GM19397 (cell line): ENCODE measurements around the gene PAQR7.

Experiments
- ATAC-seq: cut with Tn5 transposase; IDR thresholded peaks from one replicate; pipeline ENCODE4 v1.9.1; 2021; ENCODE audit warnings: mild to moderate bottlenecking, moderate library complexity; ENCODE audit not compliant: unreplicated experiment

The PAQR7 gene

DNA sequence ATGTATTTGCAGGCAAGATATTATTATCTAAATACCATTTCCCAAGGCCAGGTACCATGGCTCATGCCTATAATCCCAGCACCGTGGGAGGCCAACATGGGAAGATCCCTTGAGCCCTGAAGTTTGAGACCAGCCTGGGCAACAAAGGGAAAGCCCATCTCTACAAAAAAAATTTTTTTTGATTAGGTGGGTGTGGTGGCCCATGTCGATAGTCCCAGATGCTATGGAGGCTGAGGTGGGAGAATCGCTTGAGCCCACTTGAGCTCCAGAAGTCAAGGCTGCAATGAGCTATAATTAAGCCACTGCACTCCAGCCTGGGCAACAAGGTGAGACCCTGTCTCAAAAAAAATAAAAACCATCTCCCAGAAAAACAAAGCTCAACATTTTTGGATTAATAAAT is 28.5 kb upstream of the PAQR7 start:
- no peak for ATAC-seq

DNA sequence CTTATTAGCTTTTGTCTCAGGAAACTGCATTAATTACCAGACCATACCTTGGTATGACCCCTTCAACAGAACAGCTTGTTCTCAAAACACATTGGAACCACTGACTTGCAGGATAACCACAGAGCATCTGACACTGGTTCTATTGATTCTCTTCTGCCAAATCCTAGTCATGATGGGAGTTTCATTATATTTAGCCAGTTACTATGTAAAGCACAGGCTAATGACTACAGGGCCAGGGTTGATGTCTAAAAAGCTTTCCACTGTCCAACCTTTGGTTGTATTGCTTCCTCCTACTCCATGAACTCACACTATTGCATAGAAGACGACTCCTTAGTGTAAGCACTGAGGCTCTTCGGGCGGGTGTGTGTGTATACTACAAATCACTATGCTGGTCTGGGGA is 27.0 kb upstream of the PAQR7 start:
- ATAC-seq = no peak

DNA sequence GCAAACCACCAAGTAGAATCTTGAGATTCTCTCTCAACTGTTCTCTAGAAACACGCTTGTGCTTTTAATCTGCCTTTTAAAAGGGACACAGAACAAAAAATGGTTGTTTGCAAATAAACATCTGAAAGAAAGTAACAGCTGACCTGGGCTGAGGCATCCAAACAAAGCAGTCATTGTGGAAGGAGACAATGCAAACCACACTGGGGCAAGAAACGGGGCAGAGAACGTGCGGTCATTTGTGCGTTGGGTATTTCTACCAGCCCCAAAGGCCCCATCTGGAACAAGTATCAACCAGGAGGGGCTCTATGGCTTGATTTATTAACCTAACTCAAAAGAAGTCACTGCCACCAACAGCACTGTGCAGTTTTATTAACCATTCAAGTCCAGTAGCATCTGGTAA is 24.7 kb upstream of the PAQR7 start:
- ATAC-seq = no peak

DNA sequence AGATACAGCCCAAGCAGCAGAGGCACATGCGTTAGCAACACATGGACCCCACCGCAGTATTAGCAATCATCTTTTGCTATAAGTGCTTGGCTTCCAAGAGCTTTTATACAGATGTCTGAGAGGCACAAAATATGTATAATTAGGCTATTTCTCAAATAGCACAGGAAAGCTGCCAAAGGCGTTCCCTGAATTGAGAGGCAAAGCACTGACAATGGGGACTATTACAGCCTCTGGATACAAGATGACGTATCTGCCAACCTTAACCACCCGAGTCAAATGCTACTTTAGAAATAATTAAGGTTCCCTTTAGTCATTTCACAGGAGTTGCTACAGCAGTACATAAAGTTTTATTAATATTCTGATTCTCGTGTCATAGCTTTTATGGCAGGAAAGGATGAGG is 24.3 kb upstream of the PAQR7 start:
- ATAC-seq = no peak

DNA sequence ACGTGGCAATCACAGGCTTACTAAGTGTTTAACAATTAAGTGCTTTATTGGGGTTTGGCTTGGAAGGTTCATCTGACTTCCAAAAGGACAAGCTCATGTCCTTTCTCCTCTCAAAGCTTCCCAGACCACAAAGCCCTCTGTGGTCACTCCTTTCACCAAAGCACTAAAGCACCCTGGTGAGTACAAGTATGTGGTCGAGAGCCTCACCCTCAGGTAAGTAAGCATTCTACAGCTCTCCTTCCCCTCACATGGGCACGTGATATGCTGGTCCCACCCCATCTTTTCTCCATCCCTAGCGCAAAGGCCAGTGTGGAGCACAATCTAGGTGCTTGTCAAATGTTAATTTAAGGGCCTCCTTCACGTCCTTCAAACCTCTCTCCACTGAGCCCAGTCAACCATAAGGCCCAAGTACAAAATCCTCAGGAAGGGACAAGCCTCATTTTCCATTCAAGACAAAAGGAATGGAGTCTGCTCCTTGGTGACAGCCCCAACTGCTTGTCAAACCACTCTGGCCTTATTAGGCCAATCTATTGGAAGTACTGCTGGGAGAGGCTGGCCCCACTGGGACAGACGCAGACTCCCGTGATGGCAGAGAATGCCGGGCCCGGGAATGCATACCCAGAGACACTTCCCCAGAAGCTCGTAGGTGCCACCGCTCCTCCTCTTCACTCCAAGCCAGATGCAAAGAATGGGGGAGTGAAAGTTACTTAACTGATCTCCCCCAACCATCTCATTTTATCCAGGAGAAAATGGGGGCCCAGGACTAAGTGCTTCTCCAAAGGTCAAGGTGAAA is 22.9 kb upstream of the PAQR7 start:
- ATAC-seq = no peak

DNA sequence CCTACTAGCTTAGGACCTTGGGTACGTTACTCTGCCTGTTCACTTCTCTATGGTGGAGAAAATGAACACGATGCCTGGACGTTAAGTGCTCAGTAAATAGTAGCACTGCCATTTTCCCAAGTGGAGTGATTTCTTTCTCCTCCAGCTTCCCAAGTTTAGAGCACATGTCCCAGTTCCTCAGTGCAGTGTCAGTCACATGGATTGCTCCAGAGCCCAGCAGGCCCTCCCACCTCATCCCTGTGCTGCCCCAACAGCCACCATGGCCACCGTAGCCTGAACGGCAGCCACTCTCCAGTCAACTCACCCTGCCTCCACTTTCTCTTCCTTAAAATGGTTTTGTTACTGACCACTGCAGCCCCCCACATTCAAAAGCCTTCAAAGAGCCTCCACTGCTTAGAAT is 22.2 kb upstream of the PAQR7 start:
- no peak for ATAC-seq

DNA sequence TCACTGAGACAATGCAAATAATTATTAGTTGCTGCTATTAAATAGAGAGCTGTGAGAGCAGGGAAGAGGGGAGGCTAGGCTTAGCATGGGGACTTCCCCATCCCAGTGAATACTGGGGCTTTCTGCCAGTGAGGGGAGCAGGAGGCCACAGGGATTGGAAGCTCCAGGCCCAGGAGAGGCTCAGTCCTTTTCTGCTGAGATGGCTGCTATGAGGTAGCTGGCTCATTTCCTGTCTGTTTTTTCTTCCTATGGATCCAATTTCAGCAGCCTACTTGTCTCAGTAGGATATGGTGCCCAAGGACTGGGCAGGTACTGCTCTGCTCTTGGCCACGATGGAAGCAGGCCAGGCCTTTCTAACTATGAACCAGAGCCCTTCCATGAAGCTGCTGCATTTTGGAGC is 20.8 kb upstream of the PAQR7 start:
- no peak for ATAC-seq

DNA sequence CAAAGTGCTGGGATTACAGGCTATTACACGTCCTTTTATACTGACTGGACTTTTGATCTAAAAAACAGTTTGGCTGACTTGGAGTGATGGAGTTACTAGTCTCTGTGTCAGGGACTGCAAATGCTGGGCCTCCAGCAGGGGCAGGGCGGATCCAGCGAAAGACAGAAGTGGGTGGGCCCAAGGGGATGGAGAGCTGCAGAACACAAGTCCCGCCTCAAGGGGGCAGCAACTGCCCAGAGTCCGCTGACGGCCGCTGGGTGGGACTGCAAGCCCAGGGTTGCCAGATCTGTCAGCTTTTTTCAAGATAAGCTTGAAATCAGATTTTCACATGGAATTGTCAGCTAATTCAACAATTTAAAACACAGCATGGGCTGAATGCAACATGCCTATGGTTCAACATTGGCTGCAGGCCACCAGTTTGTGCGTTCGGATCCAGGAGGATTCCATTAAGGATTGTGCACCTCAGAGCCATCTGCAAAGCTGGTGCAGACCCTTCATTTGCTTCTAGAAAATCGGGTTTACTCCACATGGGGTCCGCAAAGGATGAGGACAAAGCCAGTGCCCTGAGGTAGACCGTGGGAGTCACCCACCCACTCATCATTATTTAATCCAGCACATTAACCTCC is 20.0 kb upstream of the PAQR7 start:
- peak; percentile 81 for ATAC-seq

DNA sequence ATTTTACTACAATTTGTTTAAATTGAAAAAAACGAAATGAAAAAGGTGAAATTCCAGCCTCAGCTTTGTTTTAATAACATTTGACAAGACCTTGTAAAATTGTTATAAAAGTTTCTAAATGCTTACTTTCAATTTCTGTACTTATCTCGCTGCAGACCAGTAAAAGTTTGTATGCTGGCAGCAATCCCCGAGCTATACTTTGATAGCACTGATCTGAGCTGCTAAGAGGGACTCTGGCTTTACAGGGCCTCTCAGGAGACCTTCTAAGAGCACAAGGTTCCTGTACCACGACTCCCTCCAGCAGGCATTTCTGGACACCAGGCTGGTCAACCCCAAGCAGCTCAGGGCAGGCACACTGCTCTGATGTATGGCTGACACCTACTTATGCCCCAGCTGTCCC is 17.6 kb upstream of the PAQR7 start:
- ATAC-seq = no peak

DNA sequence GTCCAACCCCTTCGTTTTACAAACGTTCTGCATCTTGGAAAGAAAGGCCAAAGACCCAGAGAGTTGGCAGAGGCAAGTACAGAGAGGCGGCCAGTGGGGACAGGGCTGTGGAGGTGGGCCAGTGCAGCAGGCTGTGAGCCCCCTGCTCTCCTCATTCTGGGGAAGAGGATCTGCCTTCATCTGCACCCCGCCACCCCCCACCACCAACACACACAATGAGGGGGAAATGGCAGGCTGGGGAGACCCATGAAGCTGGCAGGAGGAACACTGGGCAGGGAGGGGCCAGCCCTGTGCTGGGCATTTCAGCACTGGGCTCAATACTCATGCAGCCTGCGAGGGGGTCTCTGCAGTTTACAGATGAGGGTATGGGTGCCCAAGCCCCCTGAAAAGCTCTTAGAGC is 16.1 kb upstream of the PAQR7 start:
- no peak for ATAC-seq

DNA sequence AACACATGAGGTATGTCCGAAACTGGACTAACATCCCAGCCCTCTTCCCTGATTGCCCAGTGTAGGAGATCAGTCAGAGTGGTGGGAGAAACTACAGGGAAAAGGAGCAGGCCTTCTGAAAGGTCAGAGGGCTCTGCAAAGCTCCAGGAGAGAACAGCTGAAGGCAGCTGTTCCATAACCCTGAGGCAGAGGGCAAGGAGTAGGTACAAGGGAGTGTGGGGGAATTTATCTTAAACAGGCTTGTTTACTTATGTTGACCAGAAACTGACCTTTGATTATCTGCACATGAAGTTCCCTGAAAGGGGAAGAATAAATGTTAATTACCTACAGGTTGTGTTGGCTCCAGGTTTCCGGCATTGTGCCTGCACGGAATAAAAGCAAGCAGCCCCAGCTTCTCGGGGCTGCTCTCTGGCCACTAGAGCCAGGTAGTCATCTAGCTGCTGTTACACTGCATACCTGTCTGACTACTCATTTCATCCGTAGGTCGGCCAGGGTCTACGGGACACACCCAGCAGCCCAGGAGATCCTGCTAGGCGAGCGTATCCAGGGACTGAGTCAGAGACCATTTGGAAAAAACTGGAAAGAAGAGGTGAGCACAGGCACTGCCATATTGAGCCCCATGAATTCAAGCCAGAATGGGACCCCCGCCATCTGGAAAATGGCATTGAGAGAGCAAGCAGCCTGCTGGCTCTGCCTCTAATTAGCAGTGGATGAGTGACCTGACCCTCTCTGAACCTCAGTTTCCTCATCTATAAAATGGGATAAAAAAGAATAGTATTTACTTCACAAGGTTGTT is 14.9 kb upstream of the PAQR7 start:
- ATAC-seq = no peak

DNA sequence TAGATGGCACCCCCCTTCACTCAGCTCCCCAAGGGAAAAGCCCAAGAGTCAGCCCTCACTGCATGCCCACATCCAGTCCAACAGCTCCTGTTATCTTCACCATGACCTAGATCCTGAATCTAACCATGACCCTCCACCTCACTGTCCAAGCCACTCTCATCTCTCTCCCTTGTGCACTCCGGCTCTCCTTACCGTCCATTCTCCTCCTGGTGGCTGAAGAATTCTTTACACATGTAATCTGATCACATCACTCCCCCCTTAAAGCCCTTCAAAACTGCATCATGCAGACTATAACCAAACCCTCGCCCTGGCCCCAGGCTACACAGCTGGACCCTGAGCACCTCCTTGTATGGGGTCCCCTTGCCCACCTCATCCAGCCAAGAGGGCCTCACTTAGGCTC is 14.0 kb upstream of the PAQR7 start:
- no peak for ATAC-seq

DNA sequence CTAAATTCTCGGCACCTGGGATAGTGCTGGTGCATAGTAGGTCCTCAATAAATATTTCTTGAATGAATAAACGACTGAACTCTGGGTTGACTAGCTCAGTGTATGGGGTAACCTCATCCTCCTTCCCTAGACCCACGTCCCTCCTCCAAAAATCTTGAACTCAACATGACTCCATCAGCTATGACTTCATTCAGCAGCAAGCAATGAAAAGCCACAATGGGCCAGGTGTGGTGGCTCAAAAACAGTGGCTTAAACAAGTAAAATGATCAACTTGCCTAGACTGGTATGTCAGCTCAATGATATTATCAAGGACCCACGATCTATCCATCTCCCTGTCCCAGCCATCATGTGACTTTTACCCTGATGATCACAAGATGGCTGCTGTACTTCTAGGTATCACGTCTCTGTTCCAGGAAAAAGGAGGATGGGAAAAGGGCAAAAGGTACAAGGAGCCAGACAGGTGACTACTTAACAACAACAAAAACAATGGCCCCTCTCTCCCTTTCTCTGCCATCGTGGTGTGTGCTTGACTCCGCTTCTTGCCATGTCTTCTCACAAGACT is 13.0 kb upstream of the PAQR7 start:
- no peak for ATAC-seq

DNA sequence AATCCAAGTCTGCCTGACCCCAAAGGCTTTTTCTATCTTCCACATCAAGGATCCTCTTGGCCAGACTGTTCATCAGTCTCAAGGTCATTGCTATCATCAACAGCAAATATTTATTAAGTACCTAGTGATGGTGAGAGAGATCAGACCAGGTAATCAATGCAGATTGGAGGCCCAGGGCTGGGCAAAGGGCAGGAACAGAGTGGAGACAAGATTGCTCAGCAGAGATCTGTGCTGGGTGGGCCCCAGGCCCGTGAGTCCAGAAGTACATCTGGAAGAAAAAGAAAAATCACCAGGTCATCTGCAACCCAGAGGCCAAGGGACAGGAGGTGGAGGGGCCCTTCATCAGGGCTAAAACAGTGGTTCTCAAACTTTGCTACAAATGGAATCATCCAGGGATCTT is 10.1 kb upstream of the PAQR7 start:
- ATAC-seq = no peak

DNA sequence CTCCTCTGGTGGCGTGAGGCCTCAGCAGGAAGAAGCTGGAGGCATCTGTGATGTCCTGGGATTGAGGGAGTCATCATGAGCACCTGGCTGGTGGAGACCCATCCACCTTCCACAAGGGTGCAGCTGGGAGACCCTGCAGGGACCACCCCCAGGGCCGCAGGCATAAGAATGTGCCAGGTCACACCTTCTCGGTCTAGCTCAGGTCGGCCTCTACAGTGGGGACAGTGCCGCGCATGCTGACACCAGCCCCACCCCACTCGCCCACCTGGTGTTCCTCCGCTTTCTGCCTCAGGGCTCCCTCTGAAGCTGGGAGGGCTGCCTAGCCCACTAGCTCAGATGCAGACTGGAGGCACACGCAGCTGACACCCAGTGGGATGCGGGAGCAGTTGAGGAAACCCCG is 5.8 kb upstream of the PAQR7 start:
- ATAC-seq = no peak

DNA sequence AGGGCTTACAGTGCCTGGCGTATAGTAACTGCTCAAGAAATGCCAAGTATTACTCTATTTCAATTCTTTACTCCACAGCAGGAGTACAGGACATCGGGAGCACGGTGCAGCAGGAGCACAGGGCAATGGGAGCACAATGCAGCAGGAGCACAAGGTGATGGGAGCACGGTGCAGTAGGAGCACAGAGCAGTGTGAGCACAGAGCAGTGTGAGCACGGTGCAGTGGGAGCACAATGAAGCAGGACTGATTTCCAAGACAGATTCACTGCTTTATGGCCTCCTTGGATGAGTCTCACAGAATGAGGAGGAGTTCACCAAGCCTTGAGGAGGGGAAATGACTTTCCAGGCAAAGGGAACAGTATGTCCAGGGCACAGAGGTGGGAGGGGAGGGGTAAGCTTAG is 5.0 kb upstream of the PAQR7 start:
- no peak for ATAC-seq

DNA sequence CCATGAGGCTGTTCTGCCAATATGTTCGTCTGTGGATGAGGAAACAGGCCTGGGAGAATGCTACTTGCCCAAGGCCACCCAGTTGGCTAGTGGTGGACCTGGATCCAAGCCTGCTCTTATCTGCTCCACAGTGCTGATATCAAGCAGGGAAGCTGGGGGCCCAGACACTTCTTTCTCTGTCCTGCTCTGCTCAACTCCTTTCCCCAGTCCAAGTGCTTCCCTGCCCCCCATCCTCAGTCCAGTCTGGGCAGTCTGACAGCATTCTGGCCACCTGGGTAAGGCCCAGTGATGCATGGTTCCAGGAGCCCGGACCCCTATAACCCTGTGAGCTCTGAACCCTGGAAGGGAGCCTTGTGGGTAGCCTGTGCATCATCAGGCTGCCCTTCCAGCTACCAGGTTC is 4.2 kb upstream of the PAQR7 start:
- ATAC-seq = no peak

DNA sequence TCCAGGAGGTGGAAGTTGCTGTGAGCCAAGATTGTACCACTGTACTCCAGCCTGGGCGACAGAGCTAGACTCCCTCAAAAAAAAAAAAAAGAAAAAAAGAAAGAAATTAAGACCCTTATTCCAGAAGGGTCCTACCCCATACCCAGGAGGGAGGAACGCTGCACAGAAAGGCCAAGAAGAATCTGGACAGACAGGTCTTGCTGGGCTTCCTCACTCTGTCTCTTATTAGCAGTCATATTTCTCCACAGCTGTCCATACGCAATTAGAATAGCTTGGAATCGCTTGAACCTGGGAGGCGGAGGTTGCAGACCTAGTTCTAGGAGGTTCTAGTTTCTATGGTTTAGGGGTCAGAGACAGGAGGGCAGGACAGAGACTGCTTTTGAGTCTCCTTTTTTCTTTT is 3.2 kb upstream of the PAQR7 start:
- ATAC-seq = no peak

DNA sequence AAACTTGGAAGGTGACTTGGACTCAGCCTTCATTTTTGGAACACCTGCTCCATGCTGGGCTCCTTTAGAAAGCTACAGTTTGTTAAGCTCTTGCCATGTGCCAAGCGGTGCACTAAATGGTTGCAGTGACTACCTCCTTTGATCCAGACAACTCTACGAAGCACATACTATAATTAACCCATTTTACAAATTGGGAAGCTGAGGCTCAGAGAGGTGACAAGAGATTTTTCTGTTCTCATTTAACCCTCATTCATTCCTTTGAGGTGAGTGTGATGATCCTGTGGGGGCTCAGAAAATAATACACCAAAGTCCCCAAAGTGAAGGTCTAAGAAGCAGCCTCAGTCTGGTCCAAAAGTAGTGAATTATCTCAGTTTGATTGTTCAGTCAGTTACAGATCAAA is 1.6 kb upstream of the PAQR7 start:
- ATAC-seq = no peak

DNA sequence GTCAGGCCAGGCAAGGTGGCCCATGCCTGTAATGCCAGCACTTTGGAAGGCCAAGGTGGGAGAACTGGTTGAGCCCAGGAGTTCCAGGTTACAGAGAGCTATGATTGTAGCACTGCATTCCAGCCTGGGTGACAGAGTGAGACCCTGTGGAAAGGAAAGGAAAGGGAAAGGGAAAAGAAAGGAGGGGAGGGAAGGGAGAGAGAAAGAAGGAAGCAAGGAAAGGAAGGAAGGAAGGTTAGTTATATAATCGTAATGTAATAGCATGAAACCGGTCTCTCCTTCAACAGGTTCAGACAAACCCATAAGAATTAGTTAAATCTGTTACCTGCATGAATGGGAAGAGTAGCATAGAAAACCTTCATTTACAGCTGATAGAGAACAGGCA is 1.2 kb upstream of the PAQR7 start:
- ATAC-seq = no peak

DNA sequence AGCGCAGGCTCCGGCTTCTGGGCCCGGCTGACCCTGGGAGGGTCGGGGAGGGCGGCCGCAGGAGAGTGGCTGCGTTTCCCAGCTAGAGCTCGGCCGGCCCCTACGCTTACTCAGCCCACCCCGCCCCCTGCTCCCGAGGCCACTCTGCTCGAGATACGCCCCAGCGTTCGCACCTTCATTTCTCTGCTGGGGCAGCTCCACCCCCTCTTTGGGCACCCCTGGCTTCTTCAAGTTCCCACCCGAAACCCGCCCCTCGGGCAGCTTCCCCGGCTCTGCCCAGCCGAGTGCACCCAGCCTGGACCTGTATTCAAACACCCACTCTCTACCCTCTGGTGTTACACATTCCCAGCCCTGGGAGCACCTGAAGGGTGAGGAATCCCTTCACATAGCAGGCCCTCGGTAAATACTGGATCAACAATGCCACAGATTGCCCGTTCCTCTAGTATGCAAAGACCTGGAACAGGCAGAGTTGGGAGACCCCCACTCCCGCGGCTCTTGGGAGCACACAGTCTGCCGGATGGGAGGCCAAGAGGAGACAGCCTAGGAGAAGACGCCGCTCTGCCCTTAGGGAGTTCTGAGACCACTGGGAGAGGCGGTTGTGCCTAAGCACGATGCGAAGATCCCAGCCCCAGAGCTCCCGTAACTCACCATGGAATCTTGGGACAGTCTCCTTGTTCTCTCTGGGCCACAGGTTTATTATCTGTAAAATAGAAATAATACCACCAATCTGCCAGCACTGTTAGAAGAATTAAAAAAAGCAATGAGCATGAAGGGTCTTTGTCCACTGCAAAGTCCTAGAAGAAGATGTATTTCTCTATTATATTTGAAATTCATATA is 566 bp upstream of the PAQR7 start:
- ATAC-seq = no peak
